Right atrium auricular region (tissue), 2 donors: ENCODE results near the gene CLSTN1. TPM values are rescaled to one million over a fixed set of nuclear protein-coding genes. Genes with fewer than 3 reads are reported as not detected.

Experiments
- DNase-seq: peaks from one replicate; pipeline ENCODE4 v3.0.0-alpha.2; 2019; ENCODE audit warnings: low spot score
- H3K27ac ChIP-seq, 2 donors: fragments of 200-600 bp; sonication (generic); 1 replicate in 1 of 2; 2 replicates in 1 of 2; pipeline ENCODE4 v1.5.1; 2016 to 2019
- H3K27me3 ChIP-seq, 2 donors: fragments of 200-600 bp; sonication (generic); one replicate each; pipeline versions ENCODE4 v1.5.1 to v1.6.0; 2017 to 2019
- H3K36me3 ChIP-seq: fragments of 200-600 bp; sonication (generic); one replicate; pipeline ENCODE4 v1.5.1; 2016
- H3K4me1 ChIP-seq, 2 donors: fragments of 200-600 bp; sonication (generic); one replicate each; pipeline versions ENCODE4 v1.5.1 to v1.6.0; 2017 to 2019
- H3K4me3 ChIP-seq, 2 donors: fragments of 200-600 bp; sonication (generic); 1 replicate in 1 of 2; 2 replicates in 1 of 2; pipeline ENCODE4 v1.5.1; 2017 to 2019; ENCODE audit warnings: mild to moderate bottlenecking in 1 of 2, moderate library complexity in 1 of 2
- H3K9me3 ChIP-seq, 2 donors: fragments of 200-600 bp; sonication (generic); one replicate each; pipeline ENCODE4 v1.5.1; 2019
- CTCF ChIP-seq, 2 donors: fragments of 200-600 bp; sonication (generic); IDR thresholded peaks; one replicate each; pipeline ENCODE4 v1.5.1; 2019; ENCODE audit warnings: antibody characterized with exemption in 2 of 2
- total RNA-seq, 2 donors: library from RNA; depleted of rRNA; stranded (reverse); fragments of >200 nt; gene quantifications; one replicate each; pipeline ENCODE4 v1.1.0, GENCODE V29; 2016

CLSTN1 gene
- total RNA-seq, 2 donors from 2014 or later = 47.5 to 54.0 TPM

GRCh38 chr1:9870572-9870971 is 46.8 kb upstream of the CLSTN1 start:
- no peak for DNase-seq
- no peak for TF ChIP-seq CTCF (IDR thresholded peaks at IDR 0.05)
- Histone ChIP-seq H3K27ac (no peak overlapping the region), H3K27me3 (no peaks in the 10 kb centered on the region), H3K4me1 (peaks cover 0 to 11% of the 10 kb centered on the region in 2 donors), H3K9me3 (no peaks in the 10 kb centered on the region), H3K4me3 (no peak overlapping the region), H3K36me3 (peaks cover 28% of the 10 kb centered on the region)

- Histone ChIP-seq H3K27me3 (no peaks in the 10 kb centered on the region), H3K4me1 (peaks cover 0 to 4% of the 10 kb centered on the region in 2 donors), H3K9me3 (no peaks in the 10 kb centered on the region), H3K36me3 (peaks cover 28% of the 10 kb centered on the region), H3K4me3 (no peak overlapping the region), H3K27ac (no peak overlapping the region)
- TF ChIP-seq CTCF (IDR thresholded peaks at IDR 0.05) = no peak
- DNase-seq = no peak
Observed at GRCh38 chr1:9869831-9870251, 46.1 kb upstream of the CLSTN1 start.

GRCh38 chr1:9868244-9868590 is 44.5 kb upstream of the CLSTN1 start:
- H3K27me3 ChIP-seq = no peaks in the 10 kb centered on the region
- TF ChIP-seq CTCF (IDR thresholded peaks at IDR 0.05) = no peak
- H3K4me1 ChIP-seq = no peaks in the 10 kb centered on the region
- no peak overlapping the region for H3K27ac ChIP-seq
- H3K4me3 ChIP-seq = no peak overlapping the region
- no peaks in the 10 kb centered on the region for H3K9me3 ChIP-seq
- H3K36me3 ChIP-seq = peaks cover 28% of the 10 kb centered on the region
- no peak for DNase-seq

GRCh38 chr1:9867408-9868243 is 43.9 kb upstream of the CLSTN1 start:
- Histone ChIP-seq H3K27me3 (no peaks in the 10 kb centered on the region), H3K9me3 (no peaks in the 10 kb centered on the region), H3K27ac (no peak overlapping the region), H3K36me3 (peaks cover 28% of the 10 kb centered on the region), H3K4me3 (no peak overlapping the region), H3K4me1 (no peaks in the 10 kb centered on the region)
- peak; percentile 83 for DNase-seq
- TF ChIP-seq CTCF (IDR thresholded peaks at IDR 0.05) = peak; percentile 95 to 99

GRCh38 chr1:9866836-9867235 is 43.1 kb upstream of the CLSTN1 start:
- H3K4me1 ChIP-seq = no peaks in the 10 kb centered on the region
- H3K36me3 ChIP-seq = peaks cover 27% of the 10 kb centered on the region
- H3K9me3 ChIP-seq = no peaks in the 10 kb centered on the region
- H3K27me3 ChIP-seq = no peaks in the 10 kb centered on the region
- no peak for TF ChIP-seq CTCF (IDR thresholded peaks at IDR 0.05)
- no peak for DNase-seq
- H3K4me3 ChIP-seq = no peak overlapping the region
- no peak overlapping the region for H3K27ac ChIP-seq

- Histone ChIP-seq H3K27ac (no peak overlapping the region), H3K9me3 (no peaks in the 10 kb centered on the region), H3K4me1 (no peaks in the 10 kb centered on the region), H3K36me3 (peaks cover 16% of the 10 kb centered on the region), H3K27me3 (no peaks in the 10 kb centered on the region), H3K4me3 (no peak overlapping the region)
- DNase-seq = no peak
- TF ChIP-seq CTCF (IDR thresholded peaks at IDR 0.05) = no peak
Observed at GRCh38 chr1:9865724-9866123, 42.0 kb upstream of the CLSTN1 start.
